Ureter (tissue), 1 donor: ENCODE results near the gene CASQ1. TPM values are rescaled to one million over a fixed set of nuclear protein-coding genes. Genes with fewer than 3 reads are reported as not detected.

ENCODE experiments used
- DNase-seq: peaks from one replicate; pipeline ENCODE4 v3.0.0-alpha.2; 2020; ENCODE audit warnings: low spot score
- total RNA-seq: library from RNA; stranded (reverse); gene quantifications from one replicate; pipeline ENCODE4 v1.2.4, GENCODE V29; 2023
- donor health status: DM: yes; HTN: yes; CAD: no.

The CASQ1 gene
- total RNA-seq, result 10.5 TPM

DNA sequence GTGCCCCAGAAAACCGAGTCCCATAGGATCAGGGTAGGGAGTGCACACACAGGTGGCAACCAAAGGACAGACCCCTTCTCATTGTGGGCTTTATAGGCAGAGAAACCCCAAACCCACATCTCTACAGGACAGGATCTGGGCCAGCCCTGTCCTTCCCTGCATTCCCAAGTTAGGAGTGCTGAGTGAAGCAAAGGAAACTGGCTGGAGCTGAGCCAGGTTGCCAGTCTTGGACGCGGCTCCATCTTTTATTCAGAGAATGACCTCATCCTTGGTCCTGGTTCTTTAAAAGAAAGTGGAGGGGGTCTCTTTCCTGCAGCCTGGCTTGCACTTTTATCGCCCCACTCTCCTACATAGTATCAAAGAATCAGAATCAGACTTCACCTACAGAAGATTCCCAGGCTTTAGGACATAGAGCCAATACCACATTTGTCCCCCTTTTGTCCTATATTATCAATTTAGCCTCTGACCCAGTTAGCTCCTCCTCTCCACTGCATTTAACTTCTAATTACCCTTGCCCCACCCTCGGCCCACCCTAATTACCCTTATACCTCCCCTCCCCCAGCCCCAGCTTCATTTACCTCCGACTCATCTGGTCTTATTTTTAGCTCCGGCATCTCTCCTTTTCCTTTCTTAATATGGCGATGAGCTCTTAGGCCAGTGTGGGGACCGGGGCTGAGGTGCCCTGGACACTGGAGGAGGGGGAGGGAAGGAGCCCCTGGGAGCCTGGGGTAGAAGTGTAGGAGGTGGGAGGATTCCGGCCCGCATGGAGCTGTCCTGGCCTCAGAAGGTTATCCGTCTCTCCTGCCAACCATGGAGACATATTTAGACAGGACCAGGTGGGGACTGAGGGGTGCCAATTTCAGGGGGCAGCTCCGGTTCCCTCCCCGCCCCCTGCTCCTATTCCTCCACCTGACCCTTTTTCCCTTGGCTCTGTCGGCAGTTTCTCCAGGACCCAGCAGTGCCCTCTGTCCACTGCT is at the start of gene CASQ1:
TSS of gene CASQ1 (plus strand) at position 927 of the 977 bp plus-strand sequence. CDS start 177 bp downstream, outside the sequence.
- no peak for DNase-seq

- no peak for DNase-seq
Observed at GRCh38 chr1:160143695-160144094, 46.7 kb upstream of the CASQ1 start.

GRCh38 chr1:160144921-160145320 is 45.5 kb upstream of the CASQ1 start:
- DNase-seq, result no peak

DNA sequence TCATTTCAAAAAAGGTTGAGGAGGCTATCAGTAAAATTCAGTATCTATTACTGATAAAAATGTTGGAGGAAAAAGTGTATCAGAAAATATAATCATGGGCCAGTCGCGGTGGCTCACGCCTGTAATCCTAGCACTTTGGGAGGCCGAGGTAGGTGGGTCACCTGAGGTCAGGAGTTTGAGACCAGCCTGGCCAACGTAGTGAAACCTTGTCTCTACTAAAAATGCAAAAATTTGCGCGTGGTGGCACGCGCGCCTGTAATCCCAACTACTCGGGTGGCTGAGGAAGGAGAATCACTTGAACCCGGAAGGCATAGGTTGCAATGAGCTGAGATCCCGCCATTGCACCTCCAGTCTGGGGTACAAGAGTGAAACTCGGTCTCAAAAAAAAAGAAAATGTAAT is 44.3 kb upstream of the CASQ1 start:
- DNase-seq, result no peak

GRCh38 chr1:160148121-160148520 is 42.3 kb upstream of the CASQ1 start:
- DNase-seq, result no peak

GRCh38 chr1:160149233-160149632 is 41.1 kb upstream of the CASQ1 start:
- no peak for DNase-seq

DNA sequence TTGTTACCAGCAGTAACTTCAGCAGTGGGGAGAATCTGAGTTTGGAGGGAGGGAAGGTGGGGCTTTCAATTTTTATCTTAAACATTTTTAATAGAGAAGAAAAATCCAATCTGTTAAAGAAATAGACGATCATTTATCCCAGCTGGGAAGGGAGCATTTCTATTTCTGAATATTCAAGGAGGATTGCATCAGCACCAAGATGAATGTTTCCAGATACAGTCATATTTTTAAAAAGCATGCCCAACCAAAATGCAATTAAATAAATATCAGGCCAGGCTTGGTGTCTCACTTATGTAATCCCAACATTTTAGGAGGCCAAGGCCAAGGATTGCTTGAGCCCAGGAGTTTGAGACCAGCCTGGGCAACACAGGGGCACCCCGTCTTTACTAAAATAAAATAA is 40.7 kb upstream of the CASQ1 start:
- DNase-seq, result no peak

DNA sequence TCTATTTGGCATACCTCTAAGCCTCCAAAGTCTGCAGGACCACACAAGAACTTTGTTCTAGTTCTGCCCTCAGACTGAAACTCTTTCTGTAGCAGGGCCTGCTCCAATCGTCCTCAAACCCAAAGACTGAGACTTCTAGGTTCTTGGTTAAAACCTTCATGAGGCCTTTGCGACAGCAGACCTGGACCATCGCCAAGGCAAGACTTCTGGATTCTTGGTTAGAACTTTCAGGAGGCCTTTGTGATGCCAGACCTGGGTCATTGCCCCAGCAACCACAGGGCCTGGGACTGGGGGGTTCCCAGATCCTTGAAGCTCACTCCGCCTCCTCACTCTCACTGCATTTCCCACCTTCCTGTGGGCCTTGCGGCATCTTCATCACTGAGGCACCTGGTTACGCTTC is 39.1 kb upstream of the CASQ1 start, which contains the start of gene ATP1A4:
TSS of gene ATP1A4 (plus strand) at position 301 of the 400 bp plus-strand sequence. CDS start 438 bp downstream, outside the sequence.
- DNase-seq, result no peak

- no peak for DNase-seq
Observed at GRCh38 chr1:160154790-160155189, 35.6 kb upstream of the CASQ1 start.

DNA sequence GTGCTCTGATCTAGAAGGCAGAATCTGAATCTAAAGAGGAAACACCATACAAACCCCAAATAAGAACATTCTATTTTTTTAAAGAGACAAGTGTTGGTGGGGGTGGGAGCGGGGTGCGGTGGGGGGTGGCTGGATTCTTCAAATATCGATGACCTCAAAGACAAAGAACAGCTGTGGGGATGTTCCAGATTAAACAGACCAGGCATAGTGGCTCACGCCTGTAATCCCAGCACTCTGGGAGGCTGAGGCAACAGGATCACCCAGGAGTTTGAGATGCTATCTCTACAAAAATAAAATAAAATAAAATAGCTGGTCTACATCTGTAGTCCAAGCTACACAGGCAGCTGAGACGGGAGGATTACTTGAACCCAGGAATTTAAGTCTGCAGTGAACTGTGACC is 34.0 kb upstream of the CASQ1 start:
- DNase-seq, result no peak

GRCh38 chr1:160157174-160157573 is 33.2 kb upstream of the CASQ1 start:
- no peak for DNase-seq

- DNase-seq, result no peak
Observed at GRCh38 chr1:160158031-160158430, 32.3 kb upstream of the CASQ1 start.

DNA sequence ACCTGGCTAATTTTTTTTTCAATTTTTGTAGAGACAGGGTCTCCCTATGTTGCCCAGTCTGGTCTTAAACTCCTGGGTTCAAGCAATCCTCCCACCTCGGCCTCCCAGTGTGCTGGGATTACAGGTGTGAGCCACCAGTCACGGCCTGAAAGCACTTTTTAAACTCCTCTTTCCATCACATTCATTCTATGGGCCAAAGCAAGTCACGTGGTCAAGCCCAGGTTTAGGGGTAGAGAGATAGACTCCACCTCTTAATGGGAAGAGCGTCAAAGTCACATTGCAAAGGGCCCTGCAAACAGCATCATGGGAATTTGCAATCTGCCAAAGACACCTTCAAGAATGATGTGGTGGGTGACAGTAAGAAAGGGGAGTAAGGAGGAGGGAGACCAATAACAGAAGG is 31.8 kb upstream of the CASQ1 start:
- DNase-seq, result no peak

GRCh38 chr1:160159846-160160245 is 30.5 kb upstream of the CASQ1 start:
- DNase-seq, result no peak

DNA sequence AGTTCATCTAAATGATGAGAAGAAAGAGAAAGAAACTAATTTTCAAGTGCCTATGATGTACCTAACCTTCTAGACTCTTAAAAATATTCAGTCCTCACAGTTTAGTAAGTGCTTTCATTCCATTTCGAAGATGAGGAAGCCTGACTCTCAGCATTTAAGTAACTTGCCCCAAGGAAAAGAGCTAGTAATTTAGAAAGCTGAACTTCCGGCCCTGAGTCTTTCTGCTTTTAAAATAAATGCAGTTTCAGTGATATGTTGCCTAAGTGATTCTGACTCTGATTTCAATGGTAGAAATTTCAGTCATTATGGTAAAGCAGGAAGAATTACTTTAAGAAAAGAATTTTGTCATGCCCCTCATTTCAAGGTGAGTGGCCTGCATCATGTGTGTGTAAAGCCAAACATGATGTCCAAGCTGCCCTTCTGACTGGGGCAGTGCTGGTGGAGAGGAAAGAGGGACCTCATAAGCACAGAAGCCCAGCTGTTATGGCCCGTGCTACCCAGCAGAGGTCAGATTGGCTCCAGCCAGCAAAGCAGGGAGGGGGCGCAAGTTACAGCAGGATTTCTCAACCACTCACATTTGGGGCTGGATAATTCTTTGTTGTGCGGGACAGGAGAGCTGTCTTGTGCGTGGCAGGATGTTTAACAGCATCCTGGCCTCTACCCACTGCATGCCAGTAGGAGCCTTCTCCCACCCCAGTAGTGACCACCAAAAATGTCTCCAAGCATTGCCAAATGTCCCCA is 28.2 kb upstream of the CASQ1 start:
- DNase-seq, result no peak

- no peak for DNase-seq
Observed at GRCh38 chr1:160162931-160163330, 27.4 kb upstream of the CASQ1 start.

DNA sequence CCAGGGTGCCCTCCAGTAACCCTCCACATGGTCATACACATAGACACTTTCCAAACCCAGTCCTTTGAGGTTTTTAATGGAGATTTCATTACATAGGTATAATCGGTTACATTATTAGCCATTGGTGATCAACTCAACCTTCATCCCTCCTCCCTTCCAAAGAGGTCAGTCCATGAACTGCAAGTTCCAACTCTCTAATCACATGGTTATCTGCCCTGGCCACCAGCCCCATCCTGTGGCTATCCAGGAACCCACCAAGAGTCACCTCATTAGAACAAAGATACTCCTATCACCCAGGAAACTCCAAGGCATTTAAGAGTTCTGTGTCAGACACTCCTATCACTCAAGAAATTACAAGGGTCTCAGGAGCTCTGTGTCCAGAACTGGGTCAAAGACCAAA is 26.8 kb upstream of the CASQ1 start:
- no peak for DNase-seq

DNA sequence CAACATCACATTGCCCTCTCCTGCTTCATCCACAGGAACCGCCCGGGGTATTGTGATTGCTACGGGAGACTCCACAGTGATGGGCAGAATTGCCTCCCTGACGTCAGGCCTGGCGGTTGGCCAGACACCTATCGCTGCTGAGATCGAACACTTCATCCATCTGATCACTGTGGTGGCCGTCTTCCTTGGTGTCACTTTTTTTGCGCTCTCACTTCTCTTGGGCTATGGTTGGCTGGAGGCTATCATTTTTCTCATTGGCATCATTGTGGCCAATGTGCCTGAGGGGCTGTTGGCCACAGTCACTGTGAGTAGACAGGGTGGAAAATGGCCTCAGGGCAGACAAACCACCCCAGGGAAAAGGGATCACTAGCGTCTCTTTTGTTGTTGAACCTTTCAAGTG is 26.3 kb upstream of the CASQ1 start:
- no peak for DNase-seq

- no peak for DNase-seq
Observed at GRCh38 chr1:160166166-160166868, 24.1 kb upstream of the CASQ1 start.

GRCh38 chr1:160167056-160167455 is 23.3 kb upstream of the CASQ1 start:
- DNase-seq, result no peak

DNA sequence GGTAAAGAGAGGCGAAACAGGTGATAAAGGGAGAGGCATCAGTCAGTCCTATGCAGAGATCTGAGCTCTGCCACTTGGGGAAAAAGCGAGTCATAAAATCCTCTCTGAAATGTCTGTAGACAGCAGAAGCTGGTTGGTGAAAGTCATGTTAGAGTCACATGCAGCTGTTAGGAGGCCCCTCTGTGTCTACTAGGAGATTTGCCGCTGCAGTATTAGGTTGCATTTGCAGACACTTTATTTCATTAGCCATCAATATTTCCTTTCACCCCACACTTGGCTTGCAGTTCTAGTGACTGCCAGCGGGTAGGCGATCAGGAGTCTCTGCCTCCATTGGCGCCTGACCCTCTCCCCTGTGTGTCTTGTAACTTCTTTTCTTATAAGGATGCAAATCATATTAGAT is 22.8 kb upstream of the CASQ1 start:
- DNase-seq, result no peak

DNA sequence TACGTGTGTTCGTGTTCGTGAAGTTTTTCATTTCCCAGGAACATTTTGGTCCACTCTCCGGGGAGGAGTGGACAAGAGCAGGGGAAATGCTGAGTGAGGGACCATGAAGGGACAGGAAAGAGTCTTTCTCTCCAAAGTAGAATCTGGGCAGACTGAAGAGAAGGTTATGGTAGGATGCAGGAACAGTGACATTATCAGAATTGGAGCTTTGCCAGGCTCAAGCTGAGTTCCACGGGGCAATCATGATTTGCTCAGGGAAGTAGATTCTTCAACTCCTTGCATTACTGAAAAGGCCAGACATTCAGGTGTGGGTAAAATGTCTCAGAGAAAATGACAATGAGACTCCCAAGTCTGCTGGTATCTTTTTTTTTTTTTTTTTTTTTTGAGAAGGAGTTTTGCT is 22.4 kb upstream of the CASQ1 start:
- DNase-seq, result no peak
